ENCODE data around the gene MAP1S.

Gene MAP1S, protein sequence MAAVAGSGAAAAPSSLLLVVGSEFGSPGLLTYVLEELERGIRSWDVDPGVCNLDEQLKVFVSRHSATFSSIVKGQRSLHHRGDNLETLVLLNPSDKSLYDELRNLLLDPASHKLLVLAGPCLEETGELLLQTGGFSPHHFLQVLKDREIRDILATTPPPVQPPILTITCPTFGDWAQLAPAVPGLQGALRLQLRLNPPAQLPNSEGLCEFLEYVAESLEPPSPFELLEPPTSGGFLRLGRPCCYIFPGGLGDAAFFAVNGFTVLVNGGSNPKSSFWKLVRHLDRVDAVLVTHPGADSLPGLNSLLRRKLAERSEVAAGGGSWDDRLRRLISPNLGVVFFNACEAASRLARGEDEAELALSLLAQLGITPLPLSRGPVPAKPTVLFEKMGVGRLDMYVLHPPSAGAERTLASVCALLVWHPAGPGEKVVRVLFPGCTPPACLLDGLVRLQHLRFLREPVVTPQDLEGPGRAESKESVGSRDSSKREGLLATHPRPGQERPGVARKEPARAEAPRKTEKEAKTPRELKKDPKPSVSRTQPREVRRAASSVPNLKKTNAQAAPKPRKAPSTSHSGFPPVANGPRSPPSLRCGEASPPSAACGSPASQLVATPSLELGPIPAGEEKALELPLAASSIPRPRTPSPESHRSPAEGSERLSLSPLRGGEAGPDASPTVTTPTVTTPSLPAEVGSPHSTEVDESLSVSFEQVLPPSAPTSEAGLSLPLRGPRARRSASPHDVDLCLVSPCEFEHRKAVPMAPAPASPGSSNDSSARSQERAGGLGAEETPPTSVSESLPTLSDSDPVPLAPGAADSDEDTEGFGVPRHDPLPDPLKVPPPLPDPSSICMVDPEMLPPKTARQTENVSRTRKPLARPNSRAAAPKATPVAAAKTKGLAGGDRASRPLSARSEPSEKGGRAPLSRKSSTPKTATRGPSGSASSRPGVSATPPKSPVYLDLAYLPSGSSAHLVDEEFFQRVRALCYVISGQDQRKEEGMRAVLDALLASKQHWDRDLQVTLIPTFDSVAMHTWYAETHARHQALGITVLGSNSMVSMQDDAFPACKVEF

DNA sequence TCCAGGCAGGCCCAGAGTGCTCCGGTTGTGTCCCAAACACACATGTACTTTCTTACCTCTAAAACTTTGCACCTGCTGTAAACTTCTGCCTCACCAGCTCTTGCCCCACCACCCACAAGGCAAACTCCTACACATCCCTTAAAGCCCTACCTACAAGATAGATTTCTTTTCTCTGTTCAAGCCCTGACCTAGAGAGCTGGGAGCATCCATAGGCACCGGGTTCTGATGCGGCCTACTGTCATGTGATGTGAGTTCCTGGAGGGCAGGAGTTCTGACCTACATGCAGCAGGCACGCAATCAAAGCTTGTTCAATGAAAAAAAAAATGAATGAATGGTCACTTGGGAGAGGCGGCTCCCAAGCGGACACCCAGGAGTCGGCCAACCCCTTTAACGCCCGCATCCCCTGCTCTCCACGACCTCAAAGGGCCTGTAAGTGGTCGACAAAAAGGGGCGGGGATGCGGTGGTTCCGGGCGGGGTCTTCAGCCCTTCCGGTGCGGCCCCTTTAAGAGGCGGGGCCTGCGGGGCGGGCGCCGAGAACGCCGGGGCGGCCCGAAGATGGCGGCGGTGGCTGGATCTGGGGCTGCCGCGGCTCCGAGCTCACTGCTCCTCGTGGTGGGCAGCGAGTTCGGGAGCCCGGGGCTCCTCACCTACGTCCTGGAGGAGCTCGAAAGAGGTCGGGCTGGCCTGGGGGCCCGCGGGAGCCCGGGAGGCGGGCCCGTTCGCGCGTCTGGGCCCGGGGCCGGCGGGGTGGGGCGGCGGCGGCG, at the start of gene MAP1S:
Gene MAP1S, plus strand, starts transcription at position 534 of the 765 bp plus-strand sequence. Its CDS starts 23 bp downstream, at position 557.
- H3F3A ChIP-seq (ENCODE audit: control insufficient read depth, insufficient read depth): 0 out of 2 replicates have a peak, but pooled peaks cover 2% of the 10 kb centered on the region
- H3K4me3 ChIP-seq (ENCODE audit: low read length): peak within 1 kb of the TSS; percentile 89
- H3K79me2 ChIP-seq (ENCODE audit: control insufficient read depth, low read length): peaks cover 27% of the 10 kb centered on the region
- peaks cover 32% of the 10 kb centered on the region for H3K4me1 ChIP-seq (ENCODE audit: control insufficient read depth, low read length)
- H3K27ac ChIP-seq (ENCODE audit: low read depth, low read length): no peak within 1 kb of the TSS
- peaks cover 17% of the 10 kb centered on the region for H4K20me1 ChIP-seq (ENCODE audit: control insufficient read depth, insufficient read depth, low read depth, low read length)
- no peak for TF ChIP-seq EZH2phosphoT487 (IDR thresholded peaks at IDR 0.05; ENCODE audit: borderline replicate concordance, low read length)
- peaks cover 24% of the 10 kb centered on the region; the same call in 1 of the 2 replicates for H3K36me3 ChIP-seq (ENCODE audit: control insufficient read depth, low read length)
- H3K4me2 ChIP-seq (ENCODE audit: low read length): peak within 1 kb of the TSS; percentile 98
- no peaks in the 10 kb centered on the region for H3K27me3 ChIP-seq (ENCODE audit: control insufficient read depth, low read length)
- H3K9me2 ChIP-seq (replicated peaks; ENCODE audit: control insufficient read depth, low read length): no peaks in the 10 kb centered on the region
- H3K9me3 ChIP-seq (ENCODE audit: control insufficient read depth, insufficient read depth, low read length): no peaks in the 10 kb centered on the region

GRCh38 chr19:17671906-17672305, 47.4 kb upstream of the MAP1S start:
- 0 out of 2 replicates have a peak, but pooled peaks cover 3% of the 10 kb centered on the region for H3K4me1 ChIP-seq (ENCODE audit: control insufficient read depth, low read length)
- TF ChIP-seq EZH2phosphoT487 (IDR thresholded peaks at IDR 0.05; ENCODE audit: borderline replicate concordance, low read length): no peak
- TF ChIP-seq, protein P1, sequence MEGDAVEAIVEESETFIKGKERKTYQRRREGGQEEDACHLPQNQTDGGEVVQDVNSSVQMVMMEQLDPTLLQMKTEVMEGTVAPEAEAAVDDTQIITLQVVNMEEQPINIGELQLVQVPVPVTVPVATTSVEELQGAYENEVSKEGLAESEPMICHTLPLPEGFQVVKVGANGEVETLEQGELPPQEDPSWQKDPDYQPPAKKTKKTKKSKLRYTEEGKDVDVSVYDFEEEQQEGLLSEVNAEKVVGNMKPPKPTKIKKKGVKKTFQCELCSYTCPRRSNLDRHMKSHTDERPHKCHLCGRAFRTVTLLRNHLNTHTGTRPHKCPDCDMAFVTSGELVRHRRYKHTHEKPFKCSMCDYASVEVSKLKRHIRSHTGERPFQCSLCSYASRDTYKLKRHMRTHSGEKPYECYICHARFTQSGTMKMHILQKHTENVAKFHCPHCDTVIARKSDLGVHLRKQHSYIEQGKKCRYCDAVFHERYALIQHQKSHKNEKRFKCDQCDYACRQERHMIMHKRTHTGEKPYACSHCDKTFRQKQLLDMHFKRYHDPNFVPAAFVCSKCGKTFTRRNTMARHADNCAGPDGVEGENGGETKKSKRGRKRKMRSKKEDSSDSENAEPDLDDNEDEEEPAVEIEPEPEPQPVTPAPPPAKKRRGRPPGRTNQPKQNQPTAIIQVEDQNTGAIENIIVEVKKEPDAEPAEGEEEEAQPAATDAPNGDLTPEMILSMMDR (IDR thresholded peaks at IDR 0.05; ENCODE audit: low read depth, low read length, poor library complexity, severe bottlenecking): no peak
- H3K27ac ChIP-seq (ENCODE audit: low read depth, low read length): no peak overlapping the region
- no peaks in the 10 kb centered on the region for H4K20me1 ChIP-seq (ENCODE audit: control insufficient read depth, insufficient read depth, low read depth, low read length)
- H3K27me3 ChIP-seq (ENCODE audit: control insufficient read depth, low read length): peaks cover 3% of the 10 kb centered on the region; the same call in 1 of the 2 replicates
- no peaks in the 10 kb centered on the region for H3K79me2 ChIP-seq (ENCODE audit: control insufficient read depth, low read length)
- no peaks in the 10 kb centered on the region for H3K36me3 ChIP-seq (ENCODE audit: control insufficient read depth, low read length)
- H3K4me2 ChIP-seq (ENCODE audit: low read length): no peak overlapping the region
- no peaks in the 10 kb centered on the region for H3K9me2 ChIP-seq (replicated peaks; ENCODE audit: control insufficient read depth, low read length)
- H3K4me3 ChIP-seq (ENCODE audit: low read length): no peak overlapping the region
- H3F3A ChIP-seq (ENCODE audit: control insufficient read depth, insufficient read depth): no peaks in the 10 kb centered on the region
- no peaks in the 10 kb centered on the region for H3K9me3 ChIP-seq (ENCODE audit: control insufficient read depth, insufficient read depth, low read length)

GRCh38 chr19:17673937-17674799, 45.1 kb upstream of the MAP1S start:
- Histone ChIP-seq H3K4me1 (ENCODE audit: control insufficient read depth, low read length) (0 out of 2 replicates have a peak, but pooled peaks cover 3% of the 10 kb centered on the region), H3K27me3 (ENCODE audit: control insufficient read depth, low read length) (peaks cover 7% of the 10 kb centered on the region), H3K27ac (ENCODE audit: low read depth, low read length) (no peak overlapping the region), H3K36me3 (ENCODE audit: control insufficient read depth, low read length) (no peaks in the 10 kb centered on the region), H3F3A (ENCODE audit: control insufficient read depth, insufficient read depth) (no peaks in the 10 kb centered on the region), H3K4me3 (ENCODE audit: low read length) (no peak overlapping the region), H3K9me2 (replicated peaks; ENCODE audit: control insufficient read depth, low read length) (no peaks in the 10 kb centered on the region), H3K79me2 (ENCODE audit: control insufficient read depth, low read length) (no peaks in the 10 kb centered on the region), H4K20me1 (ENCODE audit: control insufficient read depth, insufficient read depth, low read depth, low read length) (no peaks in the 10 kb centered on the region), H3K9me3 (ENCODE audit: control insufficient read depth, insufficient read depth, low read length) (no peaks in the 10 kb centered on the region), H3K4me2 (ENCODE audit: low read length) (no peak overlapping the region)
- TF ChIP-seq, protein P1 (IDR thresholded peaks at IDR 0.05; ENCODE audit: low read depth, low read length, poor library complexity, severe bottlenecking): no peak
- TF ChIP-seq EZH2phosphoT487 (IDR thresholded peaks at IDR 0.05; ENCODE audit: borderline replicate concordance, low read length): no peak

Measured in DOHH2 (cell line).